ENCODE results near the gene EGFL7.

The EGFL7 gene

DNA sequence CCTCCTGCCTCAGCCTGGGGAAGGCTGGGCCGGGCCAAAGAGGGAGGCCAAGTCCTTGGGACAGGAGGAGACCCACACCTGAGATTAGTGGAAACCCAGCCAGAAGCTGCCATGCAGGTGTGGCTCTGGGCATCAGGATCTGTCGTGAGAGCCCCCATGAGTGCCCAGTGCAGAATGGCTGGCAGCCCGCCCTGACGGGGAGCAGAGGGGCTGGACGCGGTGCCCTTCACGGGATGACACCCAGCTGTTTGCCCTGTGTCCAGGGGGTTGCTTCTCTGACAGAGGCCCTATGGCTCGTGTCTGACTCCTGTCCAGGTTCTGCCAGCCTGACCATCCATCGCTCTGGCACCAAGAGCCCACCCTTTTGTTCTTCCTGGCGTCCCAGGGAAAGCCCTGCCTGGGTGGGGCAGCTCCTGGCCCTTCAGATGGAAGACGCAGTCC, 58.2 kb downstream of the EGFL7 start:
- DNase-seq: no peak

GRCh38 chr9:136721339-136722092, 58.8 kb downstream of the EGFL7 start:
- DNase-seq: no peak
